Measurements from ENCODE around the gene CACNA1C.

CACNA1C gene

DNA sequence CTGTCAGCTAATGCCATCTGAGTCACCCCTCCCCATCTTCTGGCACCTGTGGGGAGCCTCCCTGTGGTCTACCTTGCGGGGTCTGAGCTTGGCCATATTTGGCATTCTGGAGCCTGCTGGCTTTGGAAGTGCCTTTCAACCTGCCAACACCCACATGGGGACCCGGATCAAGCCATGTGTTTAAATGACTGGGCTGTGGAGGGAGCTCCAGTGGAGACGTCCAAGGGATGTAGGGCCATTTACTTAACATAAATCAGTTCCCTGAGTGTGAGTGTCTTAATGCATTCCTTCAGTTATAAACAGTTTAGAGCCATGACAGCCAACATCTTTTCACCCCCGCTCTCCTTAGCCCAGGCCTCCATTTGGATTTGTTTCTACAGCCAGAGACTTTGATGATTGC lies 22.0 kb downstream of the CACNA1C start:
- TF ChIP-seq, protein P1, sequence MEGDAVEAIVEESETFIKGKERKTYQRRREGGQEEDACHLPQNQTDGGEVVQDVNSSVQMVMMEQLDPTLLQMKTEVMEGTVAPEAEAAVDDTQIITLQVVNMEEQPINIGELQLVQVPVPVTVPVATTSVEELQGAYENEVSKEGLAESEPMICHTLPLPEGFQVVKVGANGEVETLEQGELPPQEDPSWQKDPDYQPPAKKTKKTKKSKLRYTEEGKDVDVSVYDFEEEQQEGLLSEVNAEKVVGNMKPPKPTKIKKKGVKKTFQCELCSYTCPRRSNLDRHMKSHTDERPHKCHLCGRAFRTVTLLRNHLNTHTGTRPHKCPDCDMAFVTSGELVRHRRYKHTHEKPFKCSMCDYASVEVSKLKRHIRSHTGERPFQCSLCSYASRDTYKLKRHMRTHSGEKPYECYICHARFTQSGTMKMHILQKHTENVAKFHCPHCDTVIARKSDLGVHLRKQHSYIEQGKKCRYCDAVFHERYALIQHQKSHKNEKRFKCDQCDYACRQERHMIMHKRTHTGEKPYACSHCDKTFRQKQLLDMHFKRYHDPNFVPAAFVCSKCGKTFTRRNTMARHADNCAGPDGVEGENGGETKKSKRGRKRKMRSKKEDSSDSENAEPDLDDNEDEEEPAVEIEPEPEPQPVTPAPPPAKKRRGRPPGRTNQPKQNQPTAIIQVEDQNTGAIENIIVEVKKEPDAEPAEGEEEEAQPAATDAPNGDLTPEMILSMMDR (IDR thresholded peaks at IDR 0.05; ENCODE audit: low read depth, low read length) = no peak
- no peak for TF ChIP-seq POLR2A (IDR thresholded peaks at IDR 0.05; ENCODE audit: extremely low read depth, insufficient read length)
- no peak for DNase-seq (ENCODE audit: low read depth)
- H3K4me3 ChIP-seq (ENCODE audit: low read depth, low read length) = no peak overlapping the region

DNA sequence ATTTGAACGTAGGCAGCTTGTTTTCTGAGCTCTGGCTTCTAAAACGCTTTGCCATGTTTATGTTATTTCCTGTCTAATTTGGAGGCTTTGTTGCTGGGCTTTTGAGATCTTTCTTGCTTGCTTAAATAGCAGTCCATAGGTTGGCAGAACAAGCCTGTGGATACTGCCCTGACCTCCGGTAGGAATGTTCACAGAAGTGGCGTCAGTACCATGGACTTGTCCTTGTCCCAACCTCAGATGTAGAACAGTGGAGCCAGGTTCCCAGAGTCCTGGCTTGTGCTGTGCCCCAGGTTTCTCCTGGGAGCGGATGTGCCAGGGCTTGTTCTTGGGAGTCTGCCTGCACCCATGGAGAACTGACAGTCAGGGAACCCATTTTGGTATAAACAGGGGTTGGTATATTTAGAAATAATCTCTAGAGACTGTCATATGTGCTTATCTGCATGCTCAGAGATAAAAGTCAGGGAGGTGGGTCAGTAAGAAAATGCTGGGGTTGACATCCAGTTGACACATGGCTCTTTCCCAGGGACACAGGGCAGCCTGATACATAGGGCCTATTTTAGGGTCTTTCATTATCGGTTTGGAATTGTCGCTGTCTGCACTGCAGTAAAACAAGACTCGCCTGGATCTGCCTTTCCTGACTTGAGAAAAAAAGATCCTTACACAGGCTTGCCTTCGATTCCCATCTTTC lies 22.9 kb downstream of the CACNA1C start:
- DNase-seq (ENCODE audit: low read depth) = no peak
- no peak overlapping the region for H3K4me3 ChIP-seq (ENCODE audit: low read depth, low read length)
- TF ChIP-seq POLR2A (IDR thresholded peaks at IDR 0.05; ENCODE audit: extremely low read depth, insufficient read length) (no peak), MYC (IDR thresholded peaks at IDR 0.05; ENCODE audit: low read depth, low read length) (no peak)
- TF ChIP-seq, protein P2, sequence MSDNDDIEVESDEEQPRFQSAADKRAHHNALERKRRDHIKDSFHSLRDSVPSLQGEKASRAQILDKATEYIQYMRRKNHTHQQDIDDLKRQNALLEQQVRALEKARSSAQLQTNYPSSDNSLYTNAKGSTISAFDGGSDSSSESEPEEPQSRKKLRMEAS (IDR thresholded peaks at IDR 0.05; ENCODE audit: low read depth, low read length) = no peak

DNA sequence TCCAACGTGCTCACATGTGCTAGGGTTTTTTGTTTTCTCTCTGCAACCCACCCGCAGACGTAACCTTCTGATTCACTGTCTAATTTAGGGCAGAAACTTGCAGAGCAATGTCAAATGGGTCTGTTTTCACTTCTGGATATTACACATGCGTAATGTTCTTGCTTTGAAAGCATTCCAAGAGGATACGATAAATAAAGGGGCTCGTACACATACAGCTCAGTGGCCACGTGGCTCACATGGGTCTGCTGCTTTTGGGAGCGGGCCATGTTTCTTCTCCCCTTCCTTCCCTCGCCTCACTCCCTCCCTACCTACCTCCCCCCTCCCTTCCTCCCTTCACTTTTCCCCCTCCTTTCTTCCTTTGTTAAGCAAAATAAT lies 23.4 kb downstream of the CACNA1C start:
- TF ChIP-seq MYC (IDR thresholded peaks at IDR 0.05; ENCODE audit: low read depth, low read length) (no peak), POLR2A (IDR thresholded peaks at IDR 0.05; ENCODE audit: extremely low read depth, insufficient read length) (no peak)
- TF ChIP-seq, protein P1 (IDR thresholded peaks at IDR 0.05; ENCODE audit: low read depth, low read length) = no peak
- TF ChIP-seq, protein P2 (IDR thresholded peaks at IDR 0.05; ENCODE audit: low read depth, low read length) = no peak
- DNase-seq (ENCODE audit: low read depth) = no peak
- no peak overlapping the region for H3K4me3 ChIP-seq (ENCODE audit: low read depth, low read length)

DNA sequence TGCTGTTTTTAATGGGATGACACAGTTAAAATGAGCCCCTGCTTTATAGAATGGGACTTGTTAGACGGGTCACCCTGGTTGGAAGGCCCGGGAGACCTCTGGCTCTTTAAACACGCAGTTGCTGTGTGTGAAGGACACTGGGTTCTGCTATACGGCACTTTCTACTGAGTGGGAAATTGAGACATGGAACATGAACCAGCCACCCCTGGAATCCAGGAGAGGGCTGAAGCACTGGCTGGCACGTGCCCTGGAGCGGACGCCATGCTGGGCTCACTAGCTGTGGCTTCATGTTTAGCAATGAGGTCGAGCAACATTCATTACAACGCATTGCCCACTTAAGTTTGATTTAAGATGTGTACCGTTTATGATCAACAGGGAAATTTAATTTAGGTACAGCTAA lies 23.9 kb downstream of the CACNA1C start:
- H3K4me3 ChIP-seq (ENCODE audit: low read depth, low read length) = no peak overlapping the region
- DNase-seq (ENCODE audit: low read depth) = no peak
- TF ChIP-seq, protein P1 (IDR thresholded peaks at IDR 0.05; ENCODE audit: low read depth, low read length) = no peak
- TF ChIP-seq, protein P2 (IDR thresholded peaks at IDR 0.05; ENCODE audit: low read depth, low read length) = no peak
- no peak for TF ChIP-seq MYC (IDR thresholded peaks at IDR 0.05; ENCODE audit: low read depth, low read length)
- no peak for TF ChIP-seq POLR2A (IDR thresholded peaks at IDR 0.05; ENCODE audit: extremely low read depth, insufficient read length)

DNA sequence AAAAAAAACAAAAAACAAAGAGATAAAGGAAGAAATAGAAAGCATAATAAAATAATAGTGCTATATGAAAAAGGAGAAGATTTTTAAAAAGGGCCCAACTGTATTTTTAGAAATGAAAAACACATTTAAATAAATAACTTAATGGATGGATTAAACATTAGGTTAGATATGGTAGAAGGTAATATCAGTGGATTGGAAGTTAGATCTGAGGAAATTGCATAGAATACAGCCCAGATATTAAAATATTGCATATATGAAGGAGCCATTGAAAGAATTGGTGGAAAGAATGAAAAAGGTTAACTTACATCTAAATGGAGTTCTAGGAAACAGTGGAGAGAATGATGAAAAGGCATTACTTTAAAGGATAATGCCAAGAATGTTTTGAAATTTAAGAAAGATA lies 27.8 kb downstream of the CACNA1C start:
- no peak for DNase-seq (ENCODE audit: low read depth)
- TF ChIP-seq, protein P1 (IDR thresholded peaks at IDR 0.05; ENCODE audit: low read depth, low read length) = no peak
- no peak for TF ChIP-seq MYC (IDR thresholded peaks at IDR 0.05; ENCODE audit: low read depth, low read length)
- TF ChIP-seq, protein P2 (IDR thresholded peaks at IDR 0.05; ENCODE audit: low read depth, low read length) = no peak
- no peak for TF ChIP-seq POLR2A (IDR thresholded peaks at IDR 0.05; ENCODE audit: extremely low read depth, insufficient read length)
- no peak overlapping the region for H3K4me3 ChIP-seq (ENCODE audit: low read depth, low read length)

DNA sequence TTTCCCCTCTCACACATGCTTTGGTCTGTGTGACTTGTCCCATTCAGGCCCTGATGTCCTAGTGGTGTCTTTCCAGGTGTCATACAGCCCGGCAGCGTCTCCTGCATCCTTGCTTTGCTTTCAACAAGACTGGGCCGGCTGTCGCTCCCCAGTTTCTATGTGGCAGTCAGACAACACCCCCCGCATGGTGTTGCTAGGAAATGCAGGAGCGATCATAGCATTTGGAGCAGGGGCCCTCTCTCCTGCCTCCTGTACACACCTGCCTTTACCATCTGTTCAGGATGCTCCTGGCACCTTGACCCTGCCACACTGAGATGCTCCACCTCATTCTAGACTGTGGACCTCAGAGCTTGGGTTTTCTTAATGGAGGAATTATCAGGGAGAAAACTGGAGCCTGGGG lies 29.5 kb downstream of the CACNA1C start:
- no peak overlapping the region for H3K4me3 ChIP-seq (ENCODE audit: low read depth, low read length)
- DNase-seq (ENCODE audit: low read depth) = no peak
- TF ChIP-seq POLR2A (IDR thresholded peaks at IDR 0.05; ENCODE audit: extremely low read depth, insufficient read length) = no peak
- TF ChIP-seq, protein P2 (IDR thresholded peaks at IDR 0.05; ENCODE audit: low read depth, low read length) = no peak
- TF ChIP-seq MYC (IDR thresholded peaks at IDR 0.05; ENCODE audit: low read depth, low read length) = no peak
- TF ChIP-seq, protein P1 (IDR thresholded peaks at IDR 0.05; ENCODE audit: low read depth, low read length) = no peak
